ENCODE data around the gene KCNQ2. TPM values are rescaled to one million over a fixed set of nuclear protein-coding genes. Genes with fewer than 3 reads are reported as not detected.

KCNQ2 gene
- total RNA-seq, 4 donors from 2014 or later = 0.76 TPM; not detected in 3

- TF ChIP-seq CTCF (IDR thresholded peaks at IDR 0.05) (no peak), POLR2A (IDR thresholded peaks at IDR 0.05) (no peak), EP300 (IDR thresholded peaks at IDR 0.05) (no peak), POLR2AphosphoS5 (IDR thresholded peaks at IDR 0.05) (no peak)
- peaks cover 99% of the 10 kb centered on the region for H3K27me3 ChIP-seq
- no peaks in the 10 kb centered on the region for H3K4me1 ChIP-seq
- no peak for DNase-seq (ENCODE audit: low spot score in 2 of 2)
- no peak overlapping the region for H3K4me3 ChIP-seq
- no peaks in the 10 kb centered on the region for H3K36me3 ChIP-seq
- no peak overlapping the region for H3K27ac ChIP-seq
- 85% methylated on average over 34 of the region's 45 CpGs for WGBS
- H3K9me3 ChIP-seq = no peaks in the 10 kb centered on the region
Measured at GRCh38 chr20:63414720-63415430, 57.6 kb downstream of the KCNQ2 start.

- DNase-seq (ENCODE audit: low spot score in 2 of 2) = no peak
- H3K27me3 ChIP-seq = peaks cover 93% of the 10 kb centered on the region
- WGBS = 75% methylated on average over 20 of the region's 33 CpGs
- no peak overlapping the region for H3K4me3 ChIP-seq
- no peaks in the 10 kb centered on the region for H3K9me3 ChIP-seq
- no peaks in the 10 kb centered on the region for H3K4me1 ChIP-seq
- no peaks in the 10 kb centered on the region for H3K36me3 ChIP-seq
- TF ChIP-seq EP300 (IDR thresholded peaks at IDR 0.05) = no peak
- TF ChIP-seq POLR2A (IDR thresholded peaks at IDR 0.05) = no peak
- no peak for TF ChIP-seq CTCF (IDR thresholded peaks at IDR 0.05)
- no peak for TF ChIP-seq POLR2AphosphoS5 (IDR thresholded peaks at IDR 0.05)
- no peak overlapping the region for H3K27ac ChIP-seq
Measured at GRCh38 chr20:63413963-63414684, 58.3 kb downstream of the KCNQ2 start.

GRCh38 chr20:63413323-63413722 is 59.1 kb downstream of the KCNQ2 start:
- Histone ChIP-seq H3K27me3 (peaks cover 85% of the 10 kb centered on the region), H3K4me1 (no peaks in the 10 kb centered on the region), H3K9me3 (no peaks in the 10 kb centered on the region), H3K36me3 (no peaks in the 10 kb centered on the region), H3K27ac (no peak overlapping the region), H3K4me3 (no peak overlapping the region)
- WGBS = 75% methylated on average over 9 of the region's 18 CpGs
- DNase-seq (ENCODE audit: low spot score in 2 of 2) = no peak
- no peak for TF ChIP-seq POLR2A (IDR thresholded peaks at IDR 0.05)
- TF ChIP-seq POLR2AphosphoS5 (IDR thresholded peaks at IDR 0.05) = no peak
- TF ChIP-seq CTCF (IDR thresholded peaks at IDR 0.05) = no peak
- no peak for TF ChIP-seq EP300 (IDR thresholded peaks at IDR 0.05)

GRCh38 chr20:63412889-63413288 is 59.6 kb downstream of the KCNQ2 start:
- no peak for TF ChIP-seq POLR2A (IDR thresholded peaks at IDR 0.05)
- TF ChIP-seq EP300 (IDR thresholded peaks at IDR 0.05) = no peak
- TF ChIP-seq CTCF (IDR thresholded peaks at IDR 0.05) = no peak
- no peak for TF ChIP-seq POLR2AphosphoS5 (IDR thresholded peaks at IDR 0.05)
- Histone ChIP-seq H3K4me3 (no peak overlapping the region), H3K27ac (no peak overlapping the region), H3K4me1 (no peaks in the 10 kb centered on the region), H3K36me3 (no peaks in the 10 kb centered on the region), H3K9me3 (no peaks in the 10 kb centered on the region), H3K27me3 (peaks cover 81% of the 10 kb centered on the region)
- WGBS = 71% methylated on average over 7 of the region's 8 CpGs
- no peak for DNase-seq (ENCODE audit: low spot score in 2 of 2)

- TF ChIP-seq POLR2AphosphoS5 (IDR thresholded peaks at IDR 0.05) = no peak
- no peak for TF ChIP-seq EP300 (IDR thresholded peaks at IDR 0.05)
- TF ChIP-seq POLR2A (IDR thresholded peaks at IDR 0.05) = no peak
- no peak for TF ChIP-seq CTCF (IDR thresholded peaks at IDR 0.05)
- no peak for DNase-seq (ENCODE audit: low spot score in 2 of 2)
- Histone ChIP-seq H3K36me3 (no peaks in the 10 kb centered on the region), H3K4me1 (no peaks in the 10 kb centered on the region), H3K4me3 (no peak overlapping the region), H3K27ac (no peak overlapping the region), H3K27me3 (peaks cover 77% of the 10 kb centered on the region), H3K9me3 (no peaks in the 10 kb centered on the region)
- 64% methylated on average over 37 of the region's 39 CpGs for WGBS
Measured at GRCh38 chr20:63411898-63412631, 60.4 kb downstream of the KCNQ2 start.
